HG03520 (cell line): ENCODE data around the gene TMCO5A.
"Not testable (repeated sequence)": the region's sequence is repeated elsewhere in the genome, so short reads cannot be mapped to it uniquely, and the experiment has no call there.

Source experiments
- ATAC-seq: cut with Tn5 transposase; IDR thresholded peaks from one replicate; pipeline ENCODE4 v1.9.1; 2021; ENCODE audit warnings: mild to moderate bottlenecking, moderate library complexity; ENCODE audit not compliant: unreplicated experiment

Gene TMCO5A

DNA sequence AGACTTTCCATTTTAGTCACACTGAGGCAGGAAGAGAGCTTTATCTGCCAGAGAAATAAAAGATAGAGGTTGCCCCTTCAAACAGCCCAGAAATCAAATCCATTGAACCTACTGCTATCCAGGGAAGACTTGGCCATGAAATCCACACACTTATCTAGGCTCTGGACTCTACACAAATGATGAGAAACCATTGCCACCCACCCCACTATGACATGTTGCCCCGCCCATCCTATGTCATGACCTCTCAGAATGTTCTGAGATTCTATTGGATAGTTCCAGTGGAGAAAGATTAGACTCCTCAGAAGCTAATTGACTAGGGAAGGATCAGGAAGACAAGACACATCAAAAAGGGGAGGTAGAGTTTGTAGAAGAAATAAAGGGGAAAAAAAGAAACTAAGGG is at the start of gene TMCO5A:
TMCO5A (plus strand) TSS at position 301 of the 400 bp plus-strand sequence. CDS start 1,684 bp downstream, outside the sequence.
- no peak for ATAC-seq

DNA sequence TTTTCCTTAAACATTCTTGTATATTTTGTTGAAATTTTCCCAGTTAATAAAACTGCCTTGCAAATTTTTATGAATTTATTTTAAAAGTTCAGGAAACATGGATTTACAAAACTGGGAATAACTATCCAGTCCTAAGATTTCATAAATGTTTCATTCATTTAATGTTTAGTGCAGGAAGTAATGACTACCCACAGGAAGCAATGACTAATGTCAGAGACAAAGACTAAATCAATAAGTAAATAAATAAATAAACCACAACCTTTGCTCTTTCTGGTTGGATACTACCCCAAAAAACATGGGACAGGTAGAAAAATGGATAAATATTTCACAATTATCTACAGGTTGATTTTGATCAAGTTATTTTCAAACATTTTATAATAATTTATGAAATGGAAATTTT is 48.8 kb upstream of the TMCO5A start:
- ATAC-seq: no peak

DNA sequence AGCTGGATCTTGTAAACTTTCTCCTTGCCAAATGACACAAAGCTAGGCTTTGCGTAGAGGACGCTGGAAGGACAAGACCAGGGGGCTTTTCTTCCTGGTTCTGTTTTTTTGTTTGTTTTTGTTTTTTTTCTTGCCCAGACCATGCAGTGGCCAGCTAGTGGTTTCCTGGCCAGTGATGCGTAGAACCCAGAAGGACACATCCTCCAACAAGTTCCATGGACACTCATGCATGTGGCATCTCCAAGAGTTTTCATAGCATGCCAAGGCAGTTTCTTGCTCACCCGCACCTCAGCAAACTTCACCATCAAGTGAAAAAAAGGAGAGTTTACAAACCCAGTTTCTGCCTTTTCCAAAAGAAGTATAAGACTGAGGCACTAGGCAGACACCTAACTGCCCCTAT is 46.1 kb upstream of the TMCO5A start:
- ATAC-seq: no peak

DNA sequence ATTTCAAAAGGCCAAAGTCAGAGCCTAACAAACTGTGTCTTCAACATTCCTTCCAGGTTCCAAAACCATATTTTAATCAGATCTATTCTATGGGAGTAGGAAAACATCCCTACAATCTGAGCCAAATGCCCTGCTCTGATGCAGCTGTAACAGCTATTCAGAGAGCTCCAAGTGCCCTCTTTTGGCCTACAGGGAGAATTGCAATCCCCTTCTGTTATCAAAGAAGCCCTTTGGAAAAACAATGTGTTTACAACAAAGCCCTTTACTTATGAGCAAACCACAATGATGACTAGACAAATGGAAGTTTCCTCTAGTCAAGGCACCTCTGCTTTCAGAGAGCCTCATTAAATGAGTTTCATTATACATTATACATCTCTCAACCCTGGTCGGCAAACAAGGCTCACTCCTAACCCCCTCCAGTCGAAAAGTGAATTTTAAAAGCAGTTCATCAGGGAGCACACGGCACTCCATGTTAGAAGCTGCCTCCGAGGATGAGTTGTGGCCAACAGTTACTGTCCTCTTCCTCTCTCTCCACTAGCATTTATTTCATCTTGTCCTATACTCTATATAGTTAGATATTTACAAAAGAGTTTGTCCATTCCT is 42.6 kb upstream of the TMCO5A start:
- ATAC-seq: no peak

DNA sequence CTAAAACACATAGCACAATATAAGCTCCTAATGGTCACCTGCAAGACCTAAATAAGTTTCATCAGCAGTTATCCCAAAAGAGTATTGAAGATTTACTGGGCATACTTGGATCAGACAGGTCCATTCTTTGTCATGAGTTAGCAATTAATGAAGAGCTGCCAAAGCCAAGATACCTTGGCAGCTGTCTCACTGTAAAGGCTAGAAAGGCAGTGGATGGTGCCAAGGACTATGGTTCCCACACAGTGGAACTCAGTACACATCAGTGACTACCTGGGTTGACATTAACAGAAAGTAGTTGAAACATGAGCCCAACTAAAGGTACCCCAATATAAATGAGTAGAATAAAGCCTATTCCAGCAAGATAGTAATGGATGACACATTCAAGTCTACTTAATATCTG is 41.1 kb upstream of the TMCO5A start:
- ATAC-seq: no peak

DNA sequence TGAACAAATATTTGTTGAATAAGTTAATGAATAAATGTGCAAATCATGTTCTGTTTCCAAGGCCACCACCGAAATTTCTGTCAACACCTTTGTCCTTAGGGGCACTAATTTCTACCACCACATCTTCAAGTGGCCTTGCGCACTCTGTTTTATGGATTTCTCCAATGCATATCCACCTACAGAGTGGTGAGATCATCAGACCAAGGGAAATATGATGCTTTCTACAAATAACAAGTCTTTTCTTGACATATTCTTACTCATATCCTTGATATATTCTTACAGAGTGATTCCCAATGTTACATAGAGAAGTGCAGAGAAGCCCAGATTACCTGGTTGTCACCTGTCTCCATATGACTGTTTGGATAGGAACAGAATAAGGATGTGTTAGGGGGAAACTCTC is 36.1 kb upstream of the TMCO5A start:
- ATAC-seq: no peak

DNA sequence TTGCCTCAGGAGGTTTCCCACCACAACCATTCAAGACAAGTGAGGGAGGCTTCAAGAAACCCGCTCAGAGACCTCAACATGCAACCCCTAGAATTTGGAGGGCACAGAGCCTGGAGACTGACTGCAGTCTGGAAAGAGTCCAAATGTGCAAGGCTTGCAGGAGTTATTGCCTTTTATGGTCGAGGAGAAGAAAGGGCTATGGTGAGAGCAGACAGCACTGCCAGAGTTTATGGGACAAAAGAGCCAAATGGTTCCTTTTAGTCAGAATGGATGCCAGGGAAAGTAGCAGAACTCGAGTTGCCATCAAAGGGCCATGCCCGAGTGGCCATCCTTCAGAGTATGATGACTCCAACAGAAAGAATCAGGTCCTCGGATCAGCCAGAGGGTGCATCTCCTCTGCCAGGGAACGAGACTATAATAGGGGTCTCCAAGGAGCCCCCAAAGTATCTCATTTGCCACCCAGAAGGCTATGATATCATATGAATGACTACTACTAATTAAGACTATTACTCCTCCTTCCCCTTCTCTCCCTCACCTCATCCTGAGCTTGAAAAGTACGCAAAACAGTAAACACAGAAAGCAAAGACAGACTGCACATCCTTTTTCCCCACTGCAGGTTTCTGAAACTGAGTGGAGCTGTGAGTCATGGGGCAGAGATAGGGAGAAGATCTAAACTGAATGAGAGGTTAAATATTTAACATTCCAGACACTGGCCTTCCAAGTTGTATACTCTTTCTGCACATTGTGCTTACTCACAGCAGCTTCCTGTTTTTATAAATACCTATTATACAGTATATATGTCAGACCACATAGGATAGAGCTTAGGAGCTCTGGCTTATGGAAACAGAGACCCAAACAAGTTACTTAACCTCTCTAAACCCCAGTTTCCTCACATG is 33.9 kb upstream of the TMCO5A start:
- no peak for ATAC-seq

DNA sequence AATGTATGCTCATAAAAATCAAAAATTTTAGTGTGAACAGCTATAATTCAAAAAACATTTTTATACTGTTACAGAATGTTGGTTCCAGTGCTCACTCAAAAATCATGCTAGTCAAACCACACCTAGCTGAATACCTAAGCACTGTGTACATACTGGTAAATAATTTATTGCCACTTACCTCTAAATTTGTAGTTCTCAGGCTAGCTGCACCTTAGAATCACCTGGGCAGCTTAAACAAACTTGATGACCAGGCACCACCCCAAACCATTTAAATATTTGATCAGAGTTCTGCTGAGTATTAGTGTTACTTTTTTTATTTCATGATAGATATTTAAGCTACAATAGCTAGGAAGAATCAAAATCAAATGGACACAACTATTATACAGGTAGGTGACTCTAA is 32.3 kb upstream of the TMCO5A start:
- ATAC-seq: no peak

DNA sequence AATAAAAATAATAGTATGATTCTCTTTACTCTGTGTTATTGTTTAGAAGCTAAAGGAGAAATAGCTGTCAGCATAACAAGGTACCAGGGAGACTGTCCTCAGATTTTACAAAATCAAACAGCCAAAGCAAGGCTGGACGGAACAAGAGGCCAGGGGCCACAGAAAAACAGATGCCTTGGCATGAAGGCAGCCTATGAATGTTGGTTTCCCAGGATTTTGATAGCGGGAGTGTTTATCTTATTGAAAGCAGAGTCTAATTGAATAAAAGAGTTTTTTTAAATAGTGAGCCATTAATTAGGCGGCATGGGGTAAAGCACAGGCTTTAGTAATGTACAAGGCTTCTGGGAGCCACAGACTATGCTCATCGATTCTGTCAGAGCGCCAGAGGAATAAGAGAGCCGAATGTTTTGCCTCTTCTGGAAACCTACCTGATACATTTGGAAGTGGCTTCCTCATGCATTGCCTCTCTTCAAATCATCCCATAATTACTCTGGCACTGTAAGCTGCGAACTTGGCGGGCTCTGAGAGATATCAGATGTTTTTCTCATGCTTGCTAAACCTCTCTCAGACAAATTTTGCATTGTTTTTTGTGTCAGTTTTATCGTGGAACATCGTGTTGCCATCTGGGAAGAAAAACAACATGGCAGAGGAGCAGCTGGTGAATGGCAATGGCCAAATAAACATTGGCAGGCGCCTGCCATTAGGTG is 30.4 kb upstream of the TMCO5A start:
- no peak for ATAC-seq

DNA sequence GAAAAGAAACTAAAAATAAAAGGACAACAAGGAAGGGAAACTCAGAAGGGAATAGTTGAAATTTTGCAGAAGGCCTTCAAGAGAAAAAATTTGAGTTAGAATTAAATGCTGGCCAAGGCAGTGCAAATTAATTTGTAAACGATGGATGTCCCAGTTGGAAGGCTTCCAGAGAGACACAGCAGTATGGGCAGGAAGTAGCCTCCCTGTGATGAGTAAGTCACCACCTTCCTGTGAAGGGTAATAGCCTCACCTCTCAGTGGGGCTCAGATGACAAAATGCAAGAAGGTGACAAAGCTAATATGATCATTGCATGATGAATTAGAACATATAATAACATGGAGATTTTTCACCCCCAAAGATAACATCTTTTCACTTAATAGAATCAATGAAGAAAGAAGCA is 27.3 kb upstream of the TMCO5A start:
- no peak for ATAC-seq

DNA sequence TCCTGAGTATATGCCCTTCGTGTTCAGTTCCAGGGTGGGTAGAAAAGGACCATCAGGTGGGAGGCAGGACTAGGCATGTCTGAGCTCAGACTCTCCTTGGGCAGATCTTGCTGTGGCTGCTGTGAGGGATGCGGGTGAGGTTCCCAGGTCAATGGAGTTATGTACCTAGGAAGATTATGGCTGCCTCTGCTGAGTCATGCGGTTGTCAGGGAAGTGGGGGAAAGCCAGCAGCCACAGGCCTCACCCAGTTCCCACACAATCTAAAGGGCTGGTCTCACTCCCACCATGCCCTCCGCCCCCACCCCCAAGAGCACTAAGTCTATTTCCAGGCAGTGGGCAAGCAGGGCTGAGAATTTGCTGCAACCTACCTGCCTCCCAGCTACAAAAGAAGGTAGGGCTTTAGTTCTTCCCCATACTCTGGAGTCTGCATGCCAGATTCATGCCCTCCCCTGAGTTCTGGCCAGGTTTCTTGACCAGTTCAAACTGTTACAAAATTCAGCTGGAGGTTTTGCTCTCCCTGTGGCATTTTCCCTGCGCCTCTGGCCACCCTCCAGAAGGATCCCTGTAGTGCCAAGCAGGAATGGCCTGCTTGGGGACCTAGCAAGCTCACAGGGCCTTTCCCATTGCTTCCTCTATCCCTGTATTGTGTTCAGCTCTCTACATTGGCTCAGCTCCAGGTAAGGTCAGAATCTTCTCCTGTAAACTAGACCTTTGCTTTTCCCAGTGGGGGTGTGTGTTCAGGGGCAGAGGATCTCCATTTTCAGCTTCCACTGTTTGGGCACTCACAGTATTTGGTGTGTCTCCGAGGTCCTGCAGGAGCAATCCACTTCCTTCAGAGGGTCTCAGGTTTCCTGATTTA is 12.7 kb upstream of the TMCO5A start:
- ATAC-seq: no peak

DNA sequence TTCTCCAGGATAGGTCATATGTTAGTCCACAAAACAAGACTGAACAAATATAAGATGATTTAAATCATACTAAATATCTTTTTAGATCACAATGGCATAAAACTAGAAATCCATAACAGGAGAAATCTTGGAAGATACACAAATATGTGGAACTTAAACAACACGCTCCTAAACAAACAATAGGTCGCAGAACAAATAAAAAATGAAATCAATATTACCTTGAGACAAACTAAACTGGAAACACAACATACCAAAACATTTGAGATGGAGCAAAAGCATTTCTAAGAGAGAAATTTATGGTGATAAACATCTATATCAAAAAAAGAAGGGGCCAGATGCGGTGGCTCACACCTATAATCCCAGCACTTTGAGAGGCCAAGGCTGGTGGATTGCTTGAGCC is 8.3 kb upstream of the TMCO5A start:
- no peak for ATAC-seq

DNA sequence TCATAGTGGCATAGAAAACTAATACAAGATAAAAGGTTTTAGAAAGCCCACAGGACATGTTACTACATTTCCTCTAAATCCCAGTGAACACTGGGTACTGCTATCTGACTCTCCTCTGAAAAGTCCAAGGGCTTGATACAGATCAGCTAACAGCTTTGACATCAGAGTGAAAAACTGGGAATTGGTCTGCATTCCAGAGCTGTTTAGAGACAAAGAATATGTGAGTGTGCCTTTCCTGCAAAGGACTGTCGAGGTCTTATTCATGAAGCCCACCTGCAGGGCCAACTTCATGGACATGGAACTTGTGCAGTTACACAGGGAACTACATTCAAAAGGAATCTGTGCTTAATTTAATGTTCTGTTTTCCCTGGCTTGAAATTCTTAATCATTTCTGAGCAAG is 5.2 kb upstream of the TMCO5A start:
- ATAC-seq: no peak

DNA sequence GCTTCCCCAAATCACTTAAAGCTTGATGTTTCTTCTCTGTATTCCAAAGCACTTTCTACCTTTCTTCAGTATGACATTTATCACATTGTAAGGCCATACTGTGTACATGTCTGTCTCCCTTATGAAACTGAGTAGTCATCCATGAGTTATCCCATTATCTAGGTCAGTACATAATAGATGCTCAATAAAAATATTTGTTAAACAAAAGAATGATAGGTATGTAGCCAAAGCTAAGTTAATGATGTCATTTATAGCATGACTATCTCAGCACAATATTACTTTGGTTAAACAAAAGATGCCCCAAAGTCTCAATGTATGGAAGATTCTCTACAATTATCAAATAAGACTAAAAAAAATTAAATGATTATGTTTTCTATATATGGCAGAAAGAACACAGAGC is 3.1 kb upstream of the TMCO5A start:
- no peak for ATAC-seq

DNA sequence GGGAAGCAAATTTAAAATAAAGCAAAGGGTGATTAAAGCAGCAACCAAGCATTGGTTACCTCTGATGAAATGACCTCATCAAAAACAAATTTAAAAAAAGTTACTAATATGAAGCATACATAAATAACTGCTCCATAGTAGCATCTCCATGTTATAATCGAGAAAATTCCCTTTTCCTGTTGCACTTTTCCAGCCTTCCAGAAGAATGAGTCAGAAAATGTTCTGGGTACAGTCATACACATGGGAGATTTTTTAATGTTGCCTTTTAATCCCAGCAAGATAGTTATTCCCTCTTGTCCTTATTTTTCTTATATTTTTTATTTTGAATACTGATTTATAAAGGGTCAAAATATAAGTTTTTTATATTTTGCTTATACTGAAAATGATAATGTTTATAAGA is 2.6 kb upstream of the TMCO5A start:
- no peak for ATAC-seq

DNA sequence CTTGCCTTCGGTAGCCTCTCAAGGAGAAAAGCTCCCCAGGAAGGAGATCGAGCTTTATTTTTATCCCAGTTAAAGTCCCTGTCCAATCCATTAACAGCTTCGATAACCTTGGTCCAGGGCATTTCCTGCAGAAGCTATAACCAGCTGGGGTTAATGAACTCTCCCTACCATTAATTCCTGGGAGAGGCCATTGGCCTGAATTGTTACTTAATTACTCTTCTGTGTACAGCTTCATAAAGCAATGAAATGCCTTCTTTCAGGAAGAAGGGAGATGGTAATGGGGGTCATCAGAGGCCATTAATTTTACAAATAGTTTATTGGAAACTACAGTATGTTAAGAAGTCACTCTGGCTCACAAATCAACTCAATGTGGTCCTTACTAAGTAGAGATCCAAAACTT is 1.9 kb upstream of the TMCO5A start:
- no peak for ATAC-seq

DNA sequence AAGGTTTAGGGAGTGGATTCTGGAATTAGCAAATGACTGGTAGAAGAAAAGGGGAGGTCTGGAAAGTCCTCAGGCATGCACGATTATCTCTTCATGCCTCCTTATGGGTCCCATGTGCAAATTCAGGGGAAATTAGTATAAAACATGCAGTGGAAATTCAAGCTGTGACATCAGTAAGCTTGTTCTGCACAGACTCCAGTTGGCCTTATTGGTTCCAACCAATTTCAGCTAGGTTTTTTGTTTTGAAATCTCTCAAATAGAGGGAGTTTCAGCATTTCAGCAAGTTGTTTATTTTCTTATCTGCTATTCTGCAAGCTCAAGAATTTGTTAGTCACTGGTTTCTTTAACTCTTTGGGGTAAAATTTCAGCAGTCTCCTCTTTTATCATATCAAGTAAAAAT is 774 bp upstream of the TMCO5A start:
- no peak for ATAC-seq

DNA sequence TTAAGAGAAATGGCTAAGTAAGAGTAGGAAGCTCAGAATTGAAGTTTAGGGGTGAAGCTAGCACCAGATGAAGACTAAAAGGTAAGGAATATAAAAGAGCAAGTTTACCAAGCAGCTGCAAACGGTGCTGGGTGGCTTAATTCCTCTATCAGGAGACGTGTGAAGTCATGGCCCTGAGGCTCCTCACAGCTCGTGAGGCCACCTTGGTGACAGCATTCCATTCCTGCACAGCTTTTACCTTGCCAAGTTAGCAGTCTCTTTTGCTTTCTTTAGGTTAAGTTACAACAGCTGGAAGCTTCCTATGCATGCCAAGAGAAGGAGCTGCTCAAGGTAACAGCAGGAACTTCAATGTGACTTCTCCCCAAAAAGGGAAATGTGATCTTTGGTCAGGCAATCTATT is 6.4 kb downstream of the TMCO5A start:
- no peak for ATAC-seq

DNA sequence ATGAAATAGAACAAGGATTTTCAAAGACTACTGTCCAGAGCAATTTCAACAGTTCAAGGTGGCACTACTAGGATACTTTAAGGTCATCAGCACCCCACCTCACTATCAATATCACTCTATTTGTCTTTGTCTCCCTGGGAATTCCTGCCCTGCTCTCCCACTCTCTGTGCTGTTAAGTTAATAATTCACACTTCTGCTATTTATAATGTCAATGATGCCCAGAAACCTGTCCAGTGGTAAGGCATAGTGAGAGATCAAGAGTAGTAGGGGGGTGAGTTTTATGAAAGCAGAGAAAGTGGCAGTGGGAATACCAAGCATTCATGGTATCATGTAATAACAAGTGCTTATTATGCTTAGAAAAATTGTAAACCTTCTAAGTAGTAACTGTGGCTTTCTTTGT is 7.3 kb downstream of the TMCO5A start:
- no peak for ATAC-seq

DNA sequence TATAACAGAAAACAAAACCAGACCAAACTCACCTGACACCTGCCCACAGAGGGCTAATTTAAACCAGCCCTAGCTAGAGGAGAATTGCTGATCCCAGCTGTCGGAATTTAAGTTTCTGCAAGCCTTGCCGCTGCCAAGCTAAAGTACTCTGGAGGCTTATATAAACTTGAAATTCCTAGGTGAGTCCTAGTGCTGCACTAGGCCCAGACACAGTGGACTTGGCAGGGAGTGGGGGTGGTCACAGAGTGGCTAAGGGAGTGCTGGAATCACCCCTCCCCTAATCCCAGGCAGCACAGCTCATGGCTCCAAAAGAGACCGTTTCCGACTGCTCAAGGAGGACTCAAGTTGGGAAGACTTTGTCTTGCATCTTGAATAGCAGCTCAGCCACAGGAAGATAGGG is 17.6 kb downstream of the TMCO5A start:
- no peak for ATAC-seq

DNA sequence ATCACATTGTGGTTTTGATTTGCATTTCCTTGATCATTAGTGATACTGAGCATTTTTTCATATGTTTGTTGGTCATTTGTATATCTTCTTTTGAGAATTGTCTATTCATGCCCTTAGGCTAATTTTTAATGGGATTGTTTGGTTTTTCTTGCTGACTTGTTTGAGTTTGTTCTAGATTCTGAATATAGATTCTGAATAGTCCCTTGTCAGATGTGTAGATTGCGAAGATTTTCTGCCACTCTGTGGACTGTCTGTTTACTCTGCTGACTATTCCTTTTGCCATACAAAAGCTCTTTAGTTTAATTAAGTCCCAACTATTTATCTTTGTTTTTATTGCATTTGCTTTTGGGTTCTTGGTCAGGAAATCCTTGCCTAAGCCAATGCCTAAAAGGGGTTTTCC is 26.3 kb downstream of the TMCO5A start:
- ATAC-seq: not testable (repeated sequence)
